ENCODE results near the gene IFNA10. TPM values are rescaled to one million over a fixed set of nuclear protein-coding genes. Genes with fewer than 3 reads are reported as not detected.
"Not testable (repeated sequence)": the region's sequence is repeated elsewhere in the genome, so short reads cannot be mapped to it uniquely, and the experiment has no call there.

The IFNA10 gene
- total RNA-seq, 4 donors from 2014 or later: not detected

GRCh38 chr9:21244836-21245235, 37.9 kb upstream of the IFNA10 start:
- no peaks in the 10 kb centered on the region for H3K9me3 ChIP-seq
- no peak for TF ChIP-seq CTCF (IDR thresholded peaks at IDR 0.05 in 4 of 5, conservative IDR thresholded peaks at IDR 0.05 in 1 of 5)
- TF ChIP-seq POLR2A (IDR thresholded peaks at IDR 0.05): no peak
- in situ Hi-C loops (cut with MboI; ENCODE audit: low sequenced_read_pairs in 4 of 4): no loop called here
- peaks cover 0 to 3% (median 0%) of the 10 kb centered on the region in 3 donors for H3K27me3 ChIP-seq
- intact Hi-C loops (cut with DNase I; ENCODE audit: low total_unique reads): no loop called here
- H3K27ac ChIP-seq: no peak overlapping the region
- DNase-seq (no peak), ATAC-seq (no peak)
- H3K4me1 ChIP-seq: no peaks in the 10 kb centered on the region
- no peak overlapping the region for H3K4me3 ChIP-seq
- H3K36me3 ChIP-seq: no peaks in the 10 kb centered on the region

- intact Hi-C loops (cut with DNase I; ENCODE audit: low total_unique reads): no loop called here
- DNase-seq (no peak), ATAC-seq (no peak)
- H3K27me3 ChIP-seq: no peaks in the 10 kb centered on the region
- no peak within 1 kb of the TSS for H3K27ac ChIP-seq
- no peaks in the 10 kb centered on the region for H3K9me3 ChIP-seq
- TF ChIP-seq POLR2A (IDR thresholded peaks at IDR 0.05) (no peak), CTCF (IDR thresholded peaks at IDR 0.05 in 4 of 5, conservative IDR thresholded peaks at IDR 0.05 in 1 of 5) (no peak)
- H3K4me3 ChIP-seq: no peak within 1 kb of the TSS
- H3K4me1 ChIP-seq: no peaks in the 10 kb centered on the region
- H3K36me3 ChIP-seq: no peaks in the 10 kb centered on the region
- in situ Hi-C loops (cut with MboI; ENCODE audit: low sequenced_read_pairs in 4 of 4): no loop called here
Measured at GRCh38 chr9:21239911-21240310, 33.0 kb upstream of the IFNA10 start, which contains the start of gene IFNA14. TSS of gene IFNA14 (minus strand) at chr9:21240005. CDS start at chr9:21239935, 70 bp downstream.

- ATAC-seq; H3K4me1 ChIP-seq; DNase-seq; intact Hi-C loops (cut with DNase I; ENCODE audit: low total_unique reads); in situ Hi-C loops (cut with MboI; ENCODE audit: low sequenced_read_pairs in 4 of 4); H3K4me3 ChIP-seq; H3K9me3 ChIP-seq; H3K36me3 ChIP-seq; H3K27ac ChIP-seq; H3K27me3 ChIP-seq: not testable (repeated sequence)
Measured at GRCh38 chr9:21236360-21236714, 29.4 kb upstream of the IFNA10 start.

GRCh38 chr9:21235468-21236359, 28.8 kb upstream of the IFNA10 start:
- DNase-seq; intact Hi-C loops (cut with DNase I; ENCODE audit: low total_unique reads): not testable (repeated sequence)

GRCh38 chr9:21234153-21234687, 27.3 kb upstream of the IFNA10 start:
- intact Hi-C loops (cut with DNase I; ENCODE audit: low total_unique reads) (no loop called here), in situ Hi-C loops (cut with MboI; ENCODE audit: low sequenced_read_pairs in 4 of 4) (no loop called here)
- no peaks in the 10 kb centered on the region for H3K36me3 ChIP-seq

More at GRCh38 chr9:21235468-21236359, 28.8 kb upstream of the IFNA10 start:
- H3K4me3 ChIP-seq; H3K4me1 ChIP-seq; H3K27me3 ChIP-seq; H3K27ac ChIP-seq; ATAC-seq; H3K36me3 ChIP-seq; in situ Hi-C loops (cut with MboI; ENCODE audit: low sequenced_read_pairs in 4 of 4); H3K9me3 ChIP-seq: not testable (repeated sequence)

More at GRCh38 chr9:21234153-21234687, 27.3 kb upstream of the IFNA10 start:
- H3K27ac ChIP-seq: no peak overlapping the region
- no peaks in the 10 kb centered on the region for H3K27me3 ChIP-seq
- DNase-seq (no peak), ATAC-seq (no peak)
- H3K9me3 ChIP-seq: no peaks in the 10 kb centered on the region
- no peak overlapping the region for H3K4me3 ChIP-seq
- no peaks in the 10 kb centered on the region for H3K4me1 ChIP-seq
- TF ChIP-seq POLR2A (IDR thresholded peaks at IDR 0.05): no peak
- TF ChIP-seq CTCF (IDR thresholded peaks at IDR 0.05 in 4 of 5, conservative IDR thresholded peaks at IDR 0.05 in 1 of 5): no peak

Data from gastrocnemius medialis (tissue), 4 donors.